Urinary bladder (tissue), 4 donors: Measurements from ENCODE around the gene MRPS27. TPM values are rescaled to one million over a fixed set of nuclear protein-coding genes. Genes with fewer than 3 reads are reported as not detected.

ENCODE experiments used
- DNase-seq: peaks from one replicate; pipeline ENCODE4 v3.0.0-alpha.2; 2015; ENCODE audit errors: extremely low spot score
- H3K27ac ChIP-seq: one replicate; pipeline ENCODE4 v1.5.1; 2013; ENCODE audit warnings: low read depth, mild to moderate bottlenecking, moderate library complexity
- H3K36me3 ChIP-seq: one replicate; pipeline ENCODE4 v1.6.1; 2013; ENCODE audit warnings: mild to moderate bottlenecking, moderate library complexity; ENCODE audit not compliant: insufficient read depth
- H3K4me1 ChIP-seq: one replicate; pipeline ENCODE4 v1.6.1; 2013; ENCODE audit warnings: mild to moderate bottlenecking, moderate library complexity; ENCODE audit not compliant: insufficient read depth
- H3K4me3 ChIP-seq: one replicate; pipeline ENCODE4 v1.5.1; 2013; ENCODE audit warnings: low read depth, low read length
- WGBS: extraction: QIAGEN DNeasy Blood & Tissue Kit; methylation state at CpG from one replicate; pipeline ENCODE4 v1.1.7; 2013; 5-methylcytosine and 5-hydroxymethylcytosine counted together
- polyA plus RNA-seq: library from polyadenylated mRNA; stranded (reverse); fragments of 200-250 nt; gene quantifications from one replicate; pipeline ENCODE4 v1.2.3, GENCODE V29; 2013
- total RNA-seq: library from RNA; depleted of rRNA; stranded (reverse); fragments of >200 nt; gene quantifications from one replicate; pipeline ENCODE4 v1.2.3, GENCODE V29; 2014
- donor health status: healthy with polysubstance abuse.
- donor health status: healthy.

Gene MRPS27
- total and polyA plus RNA-seq, 2 donors = 39.5 to 70.6 TPM

DNA sequence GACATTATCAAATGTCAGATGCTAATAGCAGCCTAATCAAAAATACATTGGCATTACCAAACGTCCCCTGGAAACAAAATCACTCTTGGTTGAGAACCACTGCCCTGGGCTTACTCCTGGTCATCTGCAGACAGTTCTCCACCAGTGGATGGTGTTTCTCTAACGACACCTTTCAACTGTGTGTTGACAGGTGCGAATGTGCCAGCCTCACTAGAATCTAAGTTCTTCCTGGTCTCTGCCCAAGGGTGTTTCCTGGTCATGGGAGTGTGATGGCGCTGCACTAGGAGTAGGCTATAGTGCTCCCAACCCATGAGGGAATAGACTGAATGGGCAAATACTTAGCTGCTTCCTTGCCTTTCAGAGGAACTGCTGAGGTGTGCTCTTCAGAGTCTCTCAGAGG is 105.9 kb downstream of the MRPS27 start:
- WGBS = 90% methylated on average over 4 of the region's 4 CpGs
- Histone ChIP-seq H3K27ac (no peak overlapping the region), H3K4me3 (no peak overlapping the region)

DNA sequence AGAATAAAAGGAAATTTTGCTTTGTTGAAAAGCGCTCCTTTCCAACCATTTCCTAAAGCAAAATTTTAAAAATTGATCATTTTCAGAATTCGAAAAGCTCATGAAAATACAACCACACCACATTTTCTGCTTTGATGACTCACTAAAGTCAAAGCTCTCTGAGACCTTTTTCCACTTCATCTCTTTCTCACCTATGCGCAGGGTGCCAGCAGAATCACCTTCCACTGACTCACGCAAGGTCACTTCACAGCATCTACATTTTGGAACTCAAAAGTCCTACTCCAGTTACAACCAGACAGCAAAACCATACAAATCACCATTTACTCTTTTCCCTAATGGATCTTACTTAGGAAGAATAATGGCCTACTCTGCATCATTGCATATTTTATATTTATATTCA is 106.6 kb downstream of the MRPS27 start:
- H3K27ac ChIP-seq = no peak overlapping the region
- H3K36me3 ChIP-seq = no peaks in the 10 kb centered on the region
- H3K4me1 ChIP-seq = peaks cover 1% of the 10 kb centered on the region
- no peak overlapping the region for H3K4me3 ChIP-seq
- DNase-seq = no peak
- WGBS = 97% methylated on average over 4 of the region's 4 CpGs

More for the DNA sequence above, 105.9 kb downstream of the MRPS27 start:
- H3K4me1 ChIP-seq = peaks cover 1% of the 10 kb centered on the region
- H3K36me3 ChIP-seq = no peaks in the 10 kb centered on the region
- no peak for DNase-seq

DNA sequence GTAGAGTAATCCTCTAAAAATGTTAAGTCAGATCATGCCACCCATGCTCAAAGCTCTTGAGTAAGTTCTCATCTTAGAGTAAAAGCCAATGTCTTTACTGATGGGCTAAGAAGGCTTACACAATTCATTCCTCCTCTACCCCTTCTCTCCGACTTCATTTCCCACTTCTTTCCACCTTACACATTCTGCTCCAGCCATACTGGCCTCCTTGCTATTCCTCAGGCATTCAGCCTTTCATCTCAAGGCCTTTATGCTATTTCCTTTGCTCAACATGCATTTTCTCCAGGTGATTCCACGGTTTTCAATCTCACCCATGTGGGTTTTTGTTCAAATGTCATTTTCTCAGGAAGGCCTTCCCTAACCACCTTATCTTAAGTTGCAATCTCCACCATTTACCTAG is 107.9 kb downstream of the MRPS27 start:
- no peak overlapping the region for H3K4me3 ChIP-seq
- H3K27ac ChIP-seq = no peak overlapping the region
- DNase-seq = no peak
- WGBS = 95% methylated on average over 2 of the region's 2 CpGs
- peaks cover 1% of the 10 kb centered on the region for H3K4me1 ChIP-seq
- H3K36me3 ChIP-seq = no peaks in the 10 kb centered on the region

DNA sequence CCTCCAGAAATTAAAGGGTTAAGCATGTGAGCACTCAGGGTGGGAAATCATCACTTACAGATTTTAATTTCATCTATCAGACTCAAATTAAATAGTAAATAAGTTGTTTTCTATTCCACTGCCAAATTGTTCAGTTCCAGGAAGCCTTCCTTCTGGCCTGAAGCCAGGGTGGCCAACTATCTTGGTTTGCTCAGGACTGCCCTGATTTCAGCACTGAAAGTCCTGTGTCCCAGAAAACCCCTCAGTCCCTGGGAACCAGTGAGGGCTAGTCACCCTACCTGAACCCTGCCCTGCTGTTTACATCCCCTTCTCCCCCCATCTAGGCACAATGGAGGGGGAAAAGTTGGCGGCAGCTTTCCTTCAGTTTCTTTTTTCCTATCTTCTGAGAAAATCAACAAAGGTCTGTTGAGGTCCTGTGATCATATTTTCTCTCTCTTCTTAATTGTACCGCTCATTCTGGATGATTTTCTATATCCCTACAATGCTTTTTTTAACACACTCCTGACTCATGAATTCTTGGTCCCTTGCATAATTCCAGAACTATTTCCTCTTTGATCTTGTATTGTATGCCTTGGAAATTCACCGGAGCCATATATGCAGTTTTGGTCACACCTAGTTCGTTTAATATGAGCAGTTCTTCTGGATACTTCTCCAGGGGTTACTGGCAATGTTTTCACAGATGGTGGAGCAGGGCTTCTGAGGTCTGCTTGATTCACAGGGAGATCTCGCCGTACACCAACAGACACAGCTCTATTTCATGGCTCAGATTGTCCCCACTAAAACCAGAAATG is 109.0 kb downstream of the MRPS27 start:
- H3K27ac ChIP-seq = no peak overlapping the region
- H3K36me3 ChIP-seq = no peaks in the 10 kb centered on the region
- H3K4me3 ChIP-seq = no peak overlapping the region
- H3K4me1 ChIP-seq = peaks cover 1% of the 10 kb centered on the region
- no peak for DNase-seq
- 47% methylated on average over 6 of the region's 6 CpGs for WGBS

DNA sequence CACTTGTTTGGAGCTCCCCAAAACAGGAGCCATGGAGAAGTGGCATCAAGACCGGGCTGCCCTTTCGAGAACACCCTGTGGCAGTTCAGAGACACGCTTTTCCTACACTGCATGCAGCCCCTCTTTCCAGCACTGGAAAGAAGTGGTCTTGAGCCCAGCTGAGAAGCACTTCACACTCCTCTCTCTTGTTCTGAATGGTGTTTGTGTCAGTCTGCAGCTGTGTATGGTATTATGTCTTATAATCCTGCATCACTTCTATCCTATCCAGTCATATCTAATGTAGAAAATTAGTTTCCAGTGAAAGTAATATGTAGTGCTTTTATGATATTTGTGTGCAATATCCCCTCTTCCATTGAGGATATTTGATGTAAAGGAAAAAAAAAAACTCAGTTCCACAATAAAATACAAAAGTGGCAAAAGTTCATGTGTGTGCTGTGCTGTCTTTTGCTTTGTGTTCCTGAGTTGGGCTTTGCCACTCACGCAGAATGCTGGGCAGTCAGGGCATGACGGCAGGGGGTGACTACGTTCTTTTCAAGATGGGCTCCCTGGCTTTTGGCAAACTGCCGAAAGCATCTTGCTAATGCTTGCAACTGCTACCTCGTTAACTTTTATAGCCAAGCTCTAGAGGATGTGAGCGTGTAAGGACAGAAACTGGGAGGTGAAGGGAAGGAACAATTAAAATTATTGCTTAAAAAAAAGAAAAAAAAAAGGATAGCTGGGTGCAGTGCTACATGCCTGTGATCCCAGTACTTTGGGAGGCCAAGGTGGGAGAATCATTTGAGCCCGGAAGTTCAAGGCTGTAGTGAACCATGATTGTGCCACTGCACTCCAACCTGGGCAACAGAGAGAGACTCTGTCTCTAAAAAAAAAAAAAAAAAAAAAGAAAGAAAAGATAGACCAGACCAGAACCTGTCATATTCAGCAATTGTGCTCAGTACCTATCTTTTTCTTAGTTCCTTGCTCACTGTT is 110.6 kb downstream of the MRPS27 start:
- no peak overlapping the region for H3K27ac ChIP-seq
- peaks cover 1% of the 10 kb centered on the region for H3K4me1 ChIP-seq
- 54% methylated on average over 10 of the region's 10 CpGs for WGBS
- DNase-seq = peak; percentile 65
- no peak overlapping the region for H3K4me3 ChIP-seq
- no peaks in the 10 kb centered on the region for H3K36me3 ChIP-seq

DNA sequence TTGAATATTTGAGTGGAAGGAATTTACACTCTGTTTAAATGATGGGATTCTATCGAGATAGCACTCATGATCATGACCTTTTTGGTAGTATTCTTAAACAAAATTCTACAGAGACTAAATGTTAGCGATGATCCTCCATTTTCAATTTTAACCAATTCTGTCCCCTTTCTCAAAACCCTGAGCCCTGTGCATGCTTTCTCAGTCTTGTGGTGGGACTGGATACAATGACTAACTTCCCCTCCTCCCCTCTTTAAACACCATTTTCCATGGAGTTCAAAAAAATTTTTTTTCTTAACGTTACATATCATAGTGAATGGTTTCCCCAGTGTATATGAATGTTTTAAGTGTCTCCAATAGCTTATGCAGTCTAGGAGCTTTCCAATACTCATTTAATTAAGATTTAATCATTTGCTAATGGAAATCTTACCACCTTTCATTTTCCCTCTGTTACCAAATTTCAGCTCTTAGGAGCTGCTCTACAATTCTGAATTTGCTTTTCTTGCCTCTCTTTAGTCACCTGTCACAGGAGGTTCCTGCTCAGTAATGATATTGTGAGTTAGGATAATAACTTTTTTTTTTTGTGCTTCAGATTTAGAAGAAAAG is 111.6 kb downstream of the MRPS27 start:
- Histone ChIP-seq H3K4me1 (peaks cover 1% of the 10 kb centered on the region), H3K4me3 (no peak overlapping the region), H3K36me3 (no peaks in the 10 kb centered on the region), H3K27ac (no peak overlapping the region)
- 89% methylated on average over 3 of the region's 3 CpGs for WGBS
- DNase-seq = no peak

DNA sequence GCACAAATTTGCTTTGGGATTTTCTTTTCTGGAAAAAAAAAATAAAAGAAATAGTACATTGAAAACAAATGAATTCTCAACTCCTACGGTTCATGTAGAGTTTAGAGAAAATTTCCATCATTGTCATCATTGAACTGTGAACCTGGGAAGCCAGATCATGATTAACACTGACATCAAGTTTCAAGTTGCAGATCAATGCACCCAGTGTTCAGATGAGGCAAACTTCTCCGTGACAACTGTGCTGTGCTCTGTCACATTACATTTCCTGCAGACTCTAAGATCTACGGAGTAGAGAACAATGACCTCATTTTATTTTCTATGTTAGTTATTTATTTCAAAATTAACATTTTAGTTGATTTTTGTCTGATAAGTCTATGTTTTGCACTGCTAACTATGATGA is 113.0 kb downstream of the MRPS27 start:
- Histone ChIP-seq H3K36me3 (no peaks in the 10 kb centered on the region), H3K4me3 (no peak overlapping the region), H3K27ac (no peak overlapping the region), H3K4me1 (peaks cover 1% of the 10 kb centered on the region)
- no peak for DNase-seq
- 91% methylated on average over 3 of the region's 3 CpGs for WGBS

DNA sequence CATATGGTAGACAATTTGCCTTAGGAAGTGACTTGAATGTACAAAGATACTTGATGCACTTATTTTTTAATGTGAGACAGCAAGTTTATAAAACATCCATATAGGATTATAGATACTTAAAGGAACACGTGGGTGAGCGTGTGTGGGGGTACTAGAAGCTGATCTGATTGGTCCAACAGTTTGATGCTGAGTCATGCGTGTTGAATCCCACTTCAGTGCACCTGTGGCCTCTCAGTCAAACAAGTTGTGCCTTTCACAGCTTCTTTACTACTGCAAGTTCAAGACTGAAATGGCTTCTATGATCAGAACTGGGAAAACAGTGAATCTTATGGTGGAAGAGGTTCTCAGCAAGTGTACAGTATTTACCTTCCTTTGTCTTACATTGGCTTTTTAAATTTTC is 113.9 kb downstream of the MRPS27 start:
- no peaks in the 10 kb centered on the region for H3K36me3 ChIP-seq

DNA sequence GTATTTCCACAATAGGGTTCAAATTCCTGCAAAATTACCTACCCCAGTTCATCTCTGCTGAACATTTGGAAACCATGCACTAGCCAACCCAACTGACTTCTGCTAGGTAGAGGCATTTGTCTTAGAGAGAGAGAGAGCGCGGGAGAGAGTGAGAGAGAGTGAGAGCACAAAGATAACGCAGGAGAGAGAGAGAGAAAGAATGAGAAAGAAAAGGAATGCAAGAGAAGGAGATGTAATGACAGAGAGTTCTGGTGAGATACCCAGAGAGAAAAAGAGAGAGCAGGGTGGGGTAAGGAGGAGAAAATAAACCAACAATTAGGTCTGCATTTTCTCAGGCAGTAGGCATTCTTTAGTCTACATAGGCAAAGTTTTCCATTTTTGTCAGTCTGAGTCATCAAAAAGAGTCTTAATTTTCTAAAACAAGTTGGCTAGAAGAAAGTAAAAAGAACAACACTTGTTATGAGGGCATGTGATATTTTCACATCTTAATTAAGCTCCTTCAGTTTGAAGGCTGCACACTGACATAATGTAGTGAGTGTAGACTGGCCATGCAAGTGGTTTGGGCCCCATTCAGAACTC is 114.5 kb downstream of the MRPS27 start:
- no peak for DNase-seq
- H3K36me3 ChIP-seq = no peaks in the 10 kb centered on the region

More for the DNA sequence above, 113.9 kb downstream of the MRPS27 start:
- DNase-seq = no peak
- Histone ChIP-seq H3K4me1 (peaks cover 1% of the 10 kb centered on the region), H3K27ac (no peak overlapping the region), H3K4me3 (no peak overlapping the region)
- WGBS = 82% methylated on average over 3 of the region's 3 CpGs

DNA sequence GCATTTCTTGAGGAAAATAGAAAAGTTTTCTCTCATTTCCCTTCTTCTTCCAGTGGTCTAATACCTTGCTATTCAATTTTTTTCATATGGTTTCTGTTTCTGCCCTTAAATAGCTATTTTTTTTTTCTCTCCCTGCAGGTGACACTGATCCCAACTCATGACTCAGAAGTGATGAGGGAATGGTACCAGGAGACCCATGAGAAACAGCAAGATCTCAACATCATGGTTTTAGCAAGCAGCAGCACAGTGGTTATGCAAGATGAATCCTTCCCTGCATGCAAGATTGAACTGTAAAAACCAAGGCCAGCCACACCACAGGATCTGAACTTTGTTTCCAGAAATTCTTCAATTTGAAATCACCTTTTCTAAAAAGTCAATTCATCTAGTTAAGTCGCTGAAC is 115.1 kb downstream of the MRPS27 start:
- no peak for DNase-seq
- no peaks in the 10 kb centered on the region for H3K36me3 ChIP-seq
- WGBS = 96% methylated on average over 1 of the region's 1 CpG
- H3K27ac ChIP-seq = no peak overlapping the region
- H3K4me3 ChIP-seq = no peak overlapping the region
- no peaks in the 10 kb centered on the region for H3K4me1 ChIP-seq

More for the DNA sequence above, 114.5 kb downstream of the MRPS27 start:
- Histone ChIP-seq H3K4me1 (no peaks in the 10 kb centered on the region), H3K4me3 (no peak overlapping the region), H3K27ac (no peak overlapping the region)
- 98% methylated on average over 3 of the region's 3 CpGs for WGBS

DNA sequence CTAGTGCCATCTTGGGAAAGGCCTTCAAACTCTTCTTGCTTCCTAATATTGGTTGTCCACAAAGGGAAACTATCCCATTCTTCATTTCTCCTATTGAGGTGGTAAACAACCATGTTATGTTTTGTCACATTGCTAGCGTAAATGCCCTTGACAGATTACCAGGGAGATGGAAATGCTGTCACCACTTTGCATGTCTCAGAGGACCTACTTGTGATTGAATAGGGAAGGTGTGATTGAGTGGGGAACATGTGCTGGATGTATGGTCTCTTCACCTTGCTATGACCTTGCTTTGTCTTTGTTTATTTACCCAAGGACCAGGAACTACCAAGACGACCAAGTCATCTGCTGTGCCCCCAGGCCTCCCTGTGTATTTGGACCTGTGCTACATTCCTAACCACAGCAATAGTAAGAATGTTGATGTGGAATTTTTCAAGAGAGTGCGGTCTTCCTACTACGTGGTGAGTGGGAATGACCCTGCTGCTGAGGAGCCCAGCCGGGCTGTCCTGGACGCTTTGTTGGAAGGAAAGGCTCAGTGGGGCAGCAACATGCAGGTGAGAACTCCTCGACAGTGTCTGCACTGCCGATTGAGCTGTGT is 116.7 kb downstream of the MRPS27 start:
- 88% methylated on average over 8 of the region's 8 CpGs for WGBS
- no peak overlapping the region for H3K4me3 ChIP-seq
- H3K36me3 ChIP-seq = no peaks in the 10 kb centered on the region
- H3K4me1 ChIP-seq = no peaks in the 10 kb centered on the region
- H3K27ac ChIP-seq = no peak overlapping the region
- DNase-seq = no peak

DNA sequence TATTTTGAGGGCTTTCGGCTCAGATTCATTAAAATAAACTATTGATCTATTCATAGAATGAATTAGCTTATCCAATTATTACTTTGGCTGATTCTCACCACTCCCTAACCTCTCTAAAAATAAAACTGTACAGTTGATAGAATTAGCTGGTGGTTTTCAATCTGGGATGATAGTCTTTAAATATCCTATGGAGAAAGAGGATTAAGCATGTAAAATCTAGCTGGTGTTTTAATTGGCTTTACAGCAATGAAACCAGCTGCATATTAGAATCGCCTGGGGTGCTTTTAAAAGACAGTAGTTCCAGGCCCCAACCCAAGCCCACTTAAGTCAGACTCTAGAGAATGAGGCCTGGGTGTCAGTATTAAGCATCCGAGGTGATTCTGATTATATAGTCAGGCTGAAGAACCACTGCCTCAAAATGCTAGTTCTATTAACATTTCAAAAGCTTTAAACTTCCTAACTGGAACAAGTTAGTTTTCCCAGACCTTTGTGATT is 117.7 kb downstream of the MRPS27 start:
- Histone ChIP-seq H3K4me1 (no peaks in the 10 kb centered on the region), H3K27ac (no peak overlapping the region), H3K4me3 (no peak overlapping the region), H3K36me3 (no peaks in the 10 kb centered on the region)
- 79% methylated on average over 3 of the region's 3 CpGs for WGBS
- DNase-seq = no peak

DNA sequence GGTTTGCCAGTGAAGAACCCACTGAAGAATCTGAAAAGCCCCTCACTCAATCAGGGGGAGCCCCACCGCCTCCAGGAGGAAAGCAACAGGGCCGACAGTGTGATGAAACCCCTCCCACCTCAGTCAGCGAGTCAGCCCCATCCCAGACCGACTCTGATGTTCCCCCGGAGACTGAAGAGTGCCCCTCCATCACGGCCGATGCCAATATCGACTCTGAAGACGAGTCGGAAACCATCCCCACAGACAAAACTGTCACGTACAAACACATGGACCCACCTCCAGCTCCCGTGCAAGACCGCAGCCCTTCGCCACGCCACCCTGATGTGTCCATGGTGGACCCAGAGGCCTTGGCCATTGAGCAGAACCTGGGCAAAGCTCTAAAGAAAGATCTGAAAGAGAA is 120.4 kb downstream of the MRPS27 start:
- H3K27ac ChIP-seq = no peak overlapping the region
- H3K4me1 ChIP-seq = no peaks in the 10 kb centered on the region
- WGBS = 96% methylated on average over 15 of the region's 15 CpGs
- H3K4me3 ChIP-seq = no peak overlapping the region
- no peaks in the 10 kb centered on the region for H3K36me3 ChIP-seq
- no peak for DNase-seq
